T-helper 1 cell treated with Interleukin-12 subunit alpha and Interleukin-12 subunit beta and Interleukin-4 antibody, amounts not matched to agents 30 μg/mL and 1 μg/mL, for 36 hours (primary cell): ENCODE data around the gene OR5AR1.

Experiments used
- H3K27ac Mint-ChIP-seq: one replicate; pipeline ENCODE4 v1.8.0; 2021; ENCODE audit warnings: mild to moderate bottlenecking, mixed read lengths
- H3K27me3 Mint-ChIP-seq: one replicate; pipeline ENCODE4 v1.8.0; 2021; ENCODE audit warnings: low read depth, mixed read lengths
- H3K36me3 Mint-ChIP-seq: one replicate; pipeline ENCODE4 v1.8.0; 2021; ENCODE audit warnings: low read depth, mixed read lengths
- H3K4me1 Mint-ChIP-seq: one replicate; pipeline ENCODE4 v1.8.0; 2021; ENCODE audit warnings: low read depth, mixed read lengths
- H3K4me3 Mint-ChIP-seq: one replicate; pipeline ENCODE4 v1.8.0; 2021; ENCODE audit warnings: mild to moderate bottlenecking, moderate library complexity, mixed read lengths
- H3K9me3 Mint-ChIP-seq: one replicate; pipeline ENCODE4 v1.8.0; 2021; ENCODE audit warnings: mixed read lengths

OR5AR1 gene

DNA sequence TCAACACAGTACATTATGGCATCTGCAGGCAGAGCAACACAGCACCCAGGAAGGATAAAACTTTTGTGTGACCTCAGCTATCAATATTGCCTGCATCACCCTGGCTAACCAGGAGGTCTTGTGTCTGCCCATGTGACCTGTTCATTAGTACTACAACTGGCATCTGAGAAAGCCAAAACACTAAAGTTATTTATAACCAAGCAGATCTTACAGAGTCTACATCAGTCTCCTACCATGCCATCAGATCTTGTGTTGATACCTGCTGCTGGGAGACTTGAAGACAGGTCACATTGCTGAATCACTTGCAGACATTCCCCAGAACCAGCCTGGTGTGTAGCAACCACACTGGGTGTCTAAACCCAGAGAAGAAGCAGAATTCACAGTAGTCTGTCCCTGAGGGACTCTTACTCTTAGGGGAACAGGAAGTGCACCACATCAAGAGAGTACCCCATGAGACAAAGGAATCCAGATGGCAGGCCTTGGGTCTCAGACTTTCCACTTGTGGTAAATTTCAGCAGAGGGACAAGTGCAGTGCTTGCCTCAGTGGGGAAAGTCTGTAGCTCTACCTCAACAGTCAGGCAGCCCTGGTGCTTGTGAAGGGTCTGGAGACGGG, 42.4 kb downstream of the OR5AR1 start:
- Mint-ChIP-seq H3K4me1 (no peaks in the 10 kb centered on the region), H3K36me3 (no peaks in the 10 kb centered on the region), H3K9me3 (peaks cover 3% of the 10 kb centered on the region), H3K27ac (no peak overlapping the region), H3K27me3 (no peaks in the 10 kb centered on the region), H3K4me3 (no peak overlapping the region)

- Mint-ChIP-seq H3K27ac (no peak overlapping the region), H3K9me3 (peaks cover 5% of the 10 kb centered on the region), H3K36me3 (no peaks in the 10 kb centered on the region), H3K27me3 (no peaks in the 10 kb centered on the region), H3K4me3 (no peak overlapping the region), H3K4me1 (no peaks in the 10 kb centered on the region)
Measured at GRCh38 chr11:56706486-56706885, 43.0 kb downstream of the OR5AR1 start.

- no peak overlapping the region for H3K27ac Mint-ChIP-seq
- H3K4me3 Mint-ChIP-seq = no peak overlapping the region
- no peaks in the 10 kb centered on the region for H3K36me3 Mint-ChIP-seq
- H3K27me3 Mint-ChIP-seq = no peaks in the 10 kb centered on the region
- H3K4me1 Mint-ChIP-seq = no peaks in the 10 kb centered on the region
- peaks cover 16% of the 10 kb centered on the region for H3K9me3 Mint-ChIP-seq
Measured at GRCh38 chr11:56714206-56714605, 50.7 kb downstream of the OR5AR1 start.
